Panc1 (cell line): ENCODE data around the gene HMGXB4. TPM values are rescaled to one million over a fixed set of nuclear protein-coding genes. Genes with fewer than 3 reads are reported as not detected.

Experiments used
- ATAC-seq: fragments of 200-7000 bp; cut with Tn5 transposase; 2 replicates; pipeline ENCODE4 v1.9.1; 2020; ENCODE audit warnings: mild to moderate bottlenecking, moderate library complexity
- BruUV-seq: library from RNA; stranded (reverse); fragments of 400-500 nt; replicated peaks from 2 replicates; lab custom pipeline; 2021; lab: Mats Ljungman, UMichigan
- CTCF ChIA-PET: fragments of 300-600 bp; sonication (Branson Sonifier 250); formaldehyde crosslinking; loops from one replicate; lab custom pipeline; 2022; ENCODE audit warnings: antibody characterized with exemption; lab: Charles Lee
- POLR2A ChIA-PET: fragments of 300-600 bp; sonication (Branson Sonifier 250); formaldehyde crosslinking; loops from one replicate; lab custom pipeline; 2022; ENCODE audit warnings: antibody characterized with exemption; lab: Charles Lee
- DNase-seq: peaks from one replicate; pipeline ENCODE4 v3.0.0-alpha.2; 2010; ENCODE audit warnings: low read depth, low spot score
- H3K27ac ChIP-seq: 2 replicates; pipeline ENCODE4 v1.5.1; 2011; ENCODE audit warnings: mild to moderate bottlenecking, low read length, inconsistent platforms
- H3K27me3 ChIP-seq: fragments of 200-500 bp; sonication (Bioruptor generic); 2 replicates; pipeline ENCODE4 v1.6.0; 2014; ENCODE audit warnings: low read length, inconsistent platforms; ENCODE audit not compliant: control insufficient read depth, insufficient read depth
- H3K36me3 ChIP-seq: fragments of 200-500 bp; sonication (Bioruptor generic); 2 replicates; pipeline ENCODE4 v1.5.1; 2014; ENCODE audit warnings: inconsistent platforms, mild to moderate bottlenecking, low read length, moderate library complexity; ENCODE audit not compliant: control insufficient read depth, insufficient read depth
- H3K4me1 ChIP-seq: 2 replicates; pipeline ENCODE4 v1.5.1; 2011; ENCODE audit warnings: inconsistent platforms, mild to moderate bottlenecking, low read length, moderate library complexity; ENCODE audit not compliant: control insufficient read depth, insufficient read depth
- H3K4me3 ChIP-seq, 2 experiments: 2 replicates each; pipeline ENCODE4 v1.5.1; 2011 to 2012; ENCODE audit warnings: low read depth in 2 of 2, low read length in 2 of 2, mild to moderate bottlenecking in 2 of 2, inconsistent platforms in 1 of 2, moderate library complexity in 1 of 2
- H3K9me3 ChIP-seq: fragments of 200-500 bp; sonication (Bioruptor generic); 2 replicates; pipeline ENCODE4 v1.5.1; 2014; ENCODE audit warnings: low read depth, mild to moderate bottlenecking, inconsistent platforms, low read length, moderate library complexity; ENCODE audit not compliant: control insufficient read depth, insufficient read depth
- POLR2AphosphoS5 ChIP-seq: IDR thresholded peaks from 2 replicates; pipeline ENCODE4 v1.6.1; 2012; ENCODE audit warnings: mild to moderate bottlenecking, low read depth, low read length, moderate library complexity
- SIN3A ChIP-seq: IDR thresholded peaks from 2 replicates; pipeline ENCODE4 v1.6.1; 2012; ENCODE audit warnings: low read depth, mild to moderate bottlenecking, low read length, moderate library complexity, borderline replicate concordance; ENCODE audit not compliant: insufficient read depth
- TCF7L2 ChIP-seq: IDR thresholded peaks from 2 replicates; pipeline ENCODE4 v1.6.1; 2011; ENCODE audit warnings: mild to moderate bottlenecking, low read depth, low read length, inconsistent platforms
- in situ Hi-C: cut with HindIII; loops from 2 replicates; pipeline ENCODE4 v1.10.0; 2016; ENCODE audit warnings: low sequenced_read_pairs, low pct_unique_long_range_greater_than_20kb
- intact Hi-C: fragments of 100-400 bp; cut with micrococcal nuclease; formaldehyde crosslinking; loops from one replicate; pipeline ENCODE4 v1.10.0; 2022; ENCODE audit not compliant: unreplicated experiment
- total RNA-seq: library from RNA; stranded (reverse); gene quantifications from one replicate; pipeline ENCODE4 v1.2.1, GENCODE V29; 2021; ENCODE audit not compliant: unreplicated experiment
- TF ChIP-seq, protein P1 (sequence below): fragments of 450-650 bp; IDR thresholded peaks from 2 replicates; pipeline ENCODE4 v1.5.1; 2017; ENCODE audit warnings: mild to moderate bottlenecking
- TF ChIP-seq, protein P2 (sequence below), 2 experiments: IDR thresholded peaks; 2 replicates each; pipeline ENCODE4 v1.6.1; 2011 to 2012; ENCODE audit warnings: low read depth in 2 of 2, control low read depth in 1 of 2, low read length in 1 of 2, mild to moderate bottlenecking in 1 of 2, moderate library complexity in 1 of 2; ENCODE audit not compliant: insufficient read depth in 1 of 2

The HMGXB4 gene
- total RNA-seq, 1 experiment from 2014 or later = 23.7 TPM

DNA sequence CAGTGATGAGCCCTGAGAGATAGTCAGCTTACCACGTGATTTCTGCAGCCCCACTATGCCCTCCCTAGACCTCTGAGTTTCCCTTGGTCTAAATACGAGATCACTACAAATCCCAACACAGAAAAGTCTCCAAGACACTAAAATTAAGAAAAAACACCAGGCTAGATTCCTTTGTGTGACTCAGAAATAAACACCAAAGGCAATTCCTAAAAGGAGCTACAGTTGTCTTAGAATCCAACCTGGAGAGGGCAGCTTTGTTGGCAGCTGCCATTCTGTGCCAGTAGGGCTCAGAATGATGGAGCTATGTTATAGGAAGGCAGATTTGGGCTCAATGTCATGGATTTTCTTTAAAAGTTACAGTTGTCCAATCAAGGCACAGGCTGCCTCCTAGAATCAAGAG is 37.1 kb upstream of the HMGXB4 start:
- Histone ChIP-seq H3K4me3 (no peak overlapping the region), H3K36me3 (no peaks in the 10 kb centered on the region), H3K27me3 (no peaks in the 10 kb centered on the region), H3K27ac (no peak overlapping the region), H3K9me3 (no peaks in the 10 kb centered on the region), H3K4me1 (no peaks in the 10 kb centered on the region)
- intact Hi-C loops = no loop called here
- no peak for DNase-seq
- TF ChIP-seq SIN3A (no peak), POLR2AphosphoS5 (no peak), TCF7L2 (no peak)
- TF ChIP-seq, protein P1, sequence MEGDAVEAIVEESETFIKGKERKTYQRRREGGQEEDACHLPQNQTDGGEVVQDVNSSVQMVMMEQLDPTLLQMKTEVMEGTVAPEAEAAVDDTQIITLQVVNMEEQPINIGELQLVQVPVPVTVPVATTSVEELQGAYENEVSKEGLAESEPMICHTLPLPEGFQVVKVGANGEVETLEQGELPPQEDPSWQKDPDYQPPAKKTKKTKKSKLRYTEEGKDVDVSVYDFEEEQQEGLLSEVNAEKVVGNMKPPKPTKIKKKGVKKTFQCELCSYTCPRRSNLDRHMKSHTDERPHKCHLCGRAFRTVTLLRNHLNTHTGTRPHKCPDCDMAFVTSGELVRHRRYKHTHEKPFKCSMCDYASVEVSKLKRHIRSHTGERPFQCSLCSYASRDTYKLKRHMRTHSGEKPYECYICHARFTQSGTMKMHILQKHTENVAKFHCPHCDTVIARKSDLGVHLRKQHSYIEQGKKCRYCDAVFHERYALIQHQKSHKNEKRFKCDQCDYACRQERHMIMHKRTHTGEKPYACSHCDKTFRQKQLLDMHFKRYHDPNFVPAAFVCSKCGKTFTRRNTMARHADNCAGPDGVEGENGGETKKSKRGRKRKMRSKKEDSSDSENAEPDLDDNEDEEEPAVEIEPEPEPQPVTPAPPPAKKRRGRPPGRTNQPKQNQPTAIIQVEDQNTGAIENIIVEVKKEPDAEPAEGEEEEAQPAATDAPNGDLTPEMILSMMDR = no peak
- TF ChIP-seq, protein P2, sequence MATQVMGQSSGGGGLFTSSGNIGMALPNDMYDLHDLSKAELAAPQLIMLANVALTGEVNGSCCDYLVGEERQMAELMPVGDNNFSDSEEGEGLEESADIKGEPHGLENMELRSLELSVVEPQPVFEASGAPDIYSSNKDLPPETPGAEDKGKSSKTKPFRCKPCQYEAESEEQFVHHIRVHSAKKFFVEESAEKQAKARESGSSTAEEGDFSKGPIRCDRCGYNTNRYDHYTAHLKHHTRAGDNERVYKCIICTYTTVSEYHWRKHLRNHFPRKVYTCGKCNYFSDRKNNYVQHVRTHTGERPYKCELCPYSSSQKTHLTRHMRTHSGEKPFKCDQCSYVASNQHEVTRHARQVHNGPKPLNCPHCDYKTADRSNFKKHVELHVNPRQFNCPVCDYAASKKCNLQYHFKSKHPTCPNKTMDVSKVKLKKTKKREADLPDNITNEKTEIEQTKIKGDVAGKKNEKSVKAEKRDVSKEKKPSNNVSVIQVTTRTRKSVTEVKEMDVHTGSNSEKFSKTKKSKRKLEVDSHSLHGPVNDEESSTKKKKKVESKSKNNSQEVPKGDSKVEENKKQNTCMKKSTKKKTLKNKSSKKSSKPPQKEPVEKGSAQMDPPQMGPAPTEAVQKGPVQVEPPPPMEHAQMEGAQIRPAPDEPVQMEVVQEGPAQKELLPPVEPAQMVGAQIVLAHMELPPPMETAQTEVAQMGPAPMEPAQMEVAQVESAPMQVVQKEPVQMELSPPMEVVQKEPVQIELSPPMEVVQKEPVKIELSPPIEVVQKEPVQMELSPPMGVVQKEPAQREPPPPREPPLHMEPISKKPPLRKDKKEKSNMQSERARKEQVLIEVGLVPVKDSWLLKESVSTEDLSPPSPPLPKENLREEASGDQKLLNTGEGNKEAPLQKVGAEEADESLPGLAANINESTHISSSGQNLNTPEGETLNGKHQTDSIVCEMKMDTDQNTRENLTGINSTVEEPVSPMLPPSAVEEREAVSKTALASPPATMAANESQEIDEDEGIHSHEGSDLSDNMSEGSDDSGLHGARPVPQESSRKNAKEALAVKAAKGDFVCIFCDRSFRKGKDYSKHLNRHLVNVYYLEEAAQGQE (IDR thresholded peaks at IDR 0.05; ENCODE audit: insufficient read depth in 1 of 2, low read depth in 2 of 2, low read length in 1 of 2) = no peak
- no TSS peak for BruUV-seq
- ChIA-PET POLR2A (no interaction called here), CTCF (no interaction called here)
- in situ Hi-C loops = no loop called here
- no peak for ATAC-seq

DNA sequence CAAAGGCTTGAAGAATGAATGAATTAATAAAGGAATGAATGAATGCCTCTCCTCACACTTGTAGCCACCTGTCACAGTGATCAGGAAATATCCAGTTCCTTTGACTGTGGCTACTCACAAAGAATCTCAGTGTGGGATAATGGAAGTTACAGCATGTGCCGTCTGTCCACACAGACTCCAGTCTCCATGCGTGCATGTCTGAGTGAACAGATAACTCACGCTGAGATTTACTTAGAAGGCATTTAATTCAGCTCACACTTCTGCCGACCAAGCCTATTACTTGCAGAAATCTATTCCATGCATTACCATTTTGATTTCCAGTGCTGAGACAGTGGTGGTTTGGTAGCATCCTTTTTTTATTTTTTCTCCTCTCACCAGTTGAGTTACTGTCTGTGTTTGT is 32.3 kb upstream of the HMGXB4 start:
- ATAC-seq (no peak), DNase-seq (no peak)
- Histone ChIP-seq H3K27me3 (no peaks in the 10 kb centered on the region), H3K36me3 (no peaks in the 10 kb centered on the region), H3K27ac (no peak overlapping the region), H3K4me3 (no peak overlapping the region), H3K4me1 (no peaks in the 10 kb centered on the region), H3K9me3 (no peaks in the 10 kb centered on the region)
- ChIA-PET CTCF (no interaction called here), POLR2A (no interaction called here)
- intact Hi-C loops = no loop called here
- TF ChIP-seq, protein P2 (IDR thresholded peaks at IDR 0.05; ENCODE audit: insufficient read depth in 1 of 2, low read depth in 2 of 2, low read length in 1 of 2) = no peak
- TF ChIP-seq TCF7L2 (no peak), SIN3A (no peak), POLR2AphosphoS5 (no peak)
- TF ChIP-seq, protein P1 = no peak
- no TSS peak for BruUV-seq
- in situ Hi-C loops = no loop called here
